Lower leg skin (tissue), 4 donors: ENCODE results near the gene FBXO47. TPM values are rescaled to one million over a fixed set of nuclear protein-coding genes. Genes with fewer than 3 reads are reported as not detected.

Source experiments
- DNase-seq, 2 donors: peaks; one replicate each; pipeline ENCODE4 v3.0.0-alpha.2; 2019; ENCODE audit warnings: low spot score in 2 of 2
- H3K4me3 ChIP-seq: fragments of 200-600 bp; sonication (generic); 2 replicates; pipeline ENCODE4 v1.5.1; 2017; ENCODE audit warnings: mild to moderate bottlenecking, low read depth; ENCODE audit not compliant: poor library complexity, severe bottlenecking
- POLR2A ChIP-seq, 2 donors: fragments of 450-650 bp; IDR thresholded peaks; one replicate each; pipeline ENCODE4 v1.6.1; 2016 to 2017; ENCODE audit warnings: antibody characterized with exemption in 2 of 2, mild to moderate bottlenecking in 1 of 2, moderate library complexity in 1 of 2
- WGBS, 2 donors: methylation state at CpG; one replicate each; pipeline ENCODE4 v1.1.5; 2018; 5-methylcytosine and 5-hydroxymethylcytosine counted together
- intact Hi-C: fragments of 100-400 bp; cut with DNase I; formaldehyde crosslinking; loops from one replicate; pipeline ENCODE4 v1.15.0; 2023; ENCODE audit warnings: low total_unique reads
- microRNA-seq, 2 donors: library from miRNA; unstranded; fragments of <30 nt; microRNA quantifications; one replicate each; pipeline ENCODE4, GENCODE V29; 2016; ENCODE audit warnings: borderline replicate concordance in 2 of 2, borderline number of aligned reads in 1 of 2
- total RNA-seq, 4 donors: library from RNA; depleted of rRNA; stranded (reverse); fragments of >200 nt; gene quantifications; one replicate each; pipeline ENCODE4 v1.1.0, GENCODE V29; 2016
- TF ChIP-seq, protein P1 (sequence below), 3 donors: fragments of 450-650 bp; IDR thresholded peaks; one replicate each; pipeline ENCODE4 v1.5.1; 2016; ENCODE audit warnings: antibody characterized with exemption in 3 of 3, mild to moderate bottlenecking in 3 of 3, moderate library complexity in 2 of 3

Gene FBXO47
- total RNA-seq, 4 donors from 2014 or later = not detected

DNA sequence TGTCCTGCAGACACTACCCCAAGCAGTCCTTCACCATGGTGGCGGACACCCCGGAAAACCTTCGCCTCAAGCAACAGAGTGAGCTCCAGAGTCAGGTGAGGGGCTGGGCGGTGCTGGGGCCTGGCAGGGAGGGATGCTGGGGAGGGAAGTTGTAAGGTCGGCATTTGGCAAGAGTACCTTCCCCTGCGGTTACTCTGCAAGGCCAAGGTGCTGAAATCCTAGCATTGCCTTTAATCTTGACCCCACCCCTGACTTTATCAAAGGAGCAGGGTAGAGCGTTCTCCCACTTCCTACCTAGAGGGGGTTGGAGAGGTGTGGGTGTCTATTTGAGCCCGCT is 76.8 kb downstream of the FBXO47 start:
- intact Hi-C loops = no loop called here
- DNase-seq = no peak
- TF ChIP-seq, protein P1, sequence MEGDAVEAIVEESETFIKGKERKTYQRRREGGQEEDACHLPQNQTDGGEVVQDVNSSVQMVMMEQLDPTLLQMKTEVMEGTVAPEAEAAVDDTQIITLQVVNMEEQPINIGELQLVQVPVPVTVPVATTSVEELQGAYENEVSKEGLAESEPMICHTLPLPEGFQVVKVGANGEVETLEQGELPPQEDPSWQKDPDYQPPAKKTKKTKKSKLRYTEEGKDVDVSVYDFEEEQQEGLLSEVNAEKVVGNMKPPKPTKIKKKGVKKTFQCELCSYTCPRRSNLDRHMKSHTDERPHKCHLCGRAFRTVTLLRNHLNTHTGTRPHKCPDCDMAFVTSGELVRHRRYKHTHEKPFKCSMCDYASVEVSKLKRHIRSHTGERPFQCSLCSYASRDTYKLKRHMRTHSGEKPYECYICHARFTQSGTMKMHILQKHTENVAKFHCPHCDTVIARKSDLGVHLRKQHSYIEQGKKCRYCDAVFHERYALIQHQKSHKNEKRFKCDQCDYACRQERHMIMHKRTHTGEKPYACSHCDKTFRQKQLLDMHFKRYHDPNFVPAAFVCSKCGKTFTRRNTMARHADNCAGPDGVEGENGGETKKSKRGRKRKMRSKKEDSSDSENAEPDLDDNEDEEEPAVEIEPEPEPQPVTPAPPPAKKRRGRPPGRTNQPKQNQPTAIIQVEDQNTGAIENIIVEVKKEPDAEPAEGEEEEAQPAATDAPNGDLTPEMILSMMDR (IDR thresholded peaks at IDR 0.05) = no peak
- no peak for TF ChIP-seq POLR2A (IDR thresholded peaks at IDR 0.05)
- H3K4me3 ChIP-seq = no peak overlapping the region
- WGBS, 2 donors = 82 to 85% methylated on average over 8 of the region's 8 CpGs

DNA sequence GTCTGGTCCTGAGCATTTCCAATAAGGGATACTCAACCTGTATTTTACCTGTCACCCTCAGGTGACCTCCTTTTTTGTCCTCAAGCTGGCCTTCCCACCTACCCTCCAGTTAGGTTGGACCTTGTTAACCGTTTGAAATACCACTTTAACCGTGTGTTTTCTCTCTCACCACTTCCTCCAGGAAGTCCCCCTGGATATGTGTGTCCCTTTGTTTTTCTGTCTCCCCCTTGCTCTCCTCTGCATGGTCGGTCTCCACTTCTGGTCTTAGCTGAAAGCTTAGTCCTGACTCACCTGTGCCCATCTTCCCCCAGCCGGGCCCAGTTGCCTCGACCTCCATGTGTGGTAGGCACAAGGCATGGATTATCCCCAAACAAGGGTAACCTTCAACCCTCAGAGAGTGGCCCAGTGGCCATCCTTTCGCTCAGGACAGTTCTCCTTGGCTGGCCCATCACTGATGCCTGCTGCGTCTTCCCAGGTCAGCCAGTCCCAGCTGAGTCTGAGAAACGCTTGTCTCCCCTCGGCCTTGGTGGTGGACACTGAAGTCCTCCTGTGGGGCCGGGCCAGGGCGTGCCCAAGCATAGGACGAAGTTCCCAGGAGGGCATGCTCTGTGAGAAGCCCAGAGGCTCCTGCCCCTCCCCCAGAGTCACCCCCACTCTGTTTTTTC is 77.3 kb downstream of the FBXO47 start:
- DNase-seq = no peak
- 82 to 83% methylated on average over 12 of the region's 12 CpGs for WGBS, 2 donors
- H3K4me3 ChIP-seq = no peak overlapping the region
- intact Hi-C loops = no loop called here
- TF ChIP-seq, protein P1 (IDR thresholded peaks at IDR 0.05) = no peak
- no peak for TF ChIP-seq POLR2A (IDR thresholded peaks at IDR 0.05)

DNA sequence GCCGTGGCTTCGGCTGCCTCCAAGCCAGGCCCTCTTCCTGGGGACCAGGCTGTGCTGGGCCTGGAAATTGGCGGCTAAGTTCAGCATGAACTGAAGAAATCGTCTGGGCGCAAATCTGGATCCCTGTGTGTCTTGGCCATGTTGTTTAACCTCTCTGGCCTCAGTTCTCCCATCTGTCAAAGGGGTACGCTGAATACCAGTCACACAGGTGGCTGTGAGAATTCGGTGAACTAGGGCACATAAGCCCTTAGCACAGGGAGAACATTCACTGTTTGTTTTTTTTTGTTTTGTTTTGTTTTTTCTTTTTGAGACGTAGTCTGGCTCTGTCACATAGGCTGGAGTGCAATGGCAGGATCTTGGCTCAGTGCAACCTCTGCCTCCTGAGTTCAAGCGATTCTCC is 78.4 kb downstream of the FBXO47 start:
- no peak overlapping the region for H3K4me3 ChIP-seq
- WGBS, 2 donors = 88 to 92% methylated on average over 9 of the region's 9 CpGs
- intact Hi-C loops = no loop called here
- DNase-seq = no peak
- TF ChIP-seq, protein P1 (IDR thresholded peaks at IDR 0.05) = no peak
- TF ChIP-seq POLR2A (IDR thresholded peaks at IDR 0.05) = no peak

DNA sequence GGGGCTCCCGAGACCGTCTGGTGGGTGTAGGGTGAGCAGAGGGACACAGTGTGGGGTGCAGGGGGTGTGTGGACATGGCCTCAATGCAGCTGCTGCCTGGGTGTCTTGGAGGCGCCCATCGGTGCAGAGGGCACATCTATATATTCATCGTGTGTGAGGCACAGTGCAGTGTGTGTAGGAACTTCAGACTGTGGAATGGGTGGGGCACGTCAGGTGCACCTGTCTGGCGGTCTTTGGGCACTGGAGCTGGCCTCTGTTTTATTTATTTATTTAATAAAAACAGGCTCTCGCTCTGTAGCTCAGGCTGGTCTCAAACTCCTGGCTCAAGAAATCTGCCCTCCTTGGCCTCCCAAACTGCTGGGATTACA is 80.6 kb downstream of the FBXO47 start:
- intact Hi-C loops = no loop called here
- TF ChIP-seq, protein P1 (IDR thresholded peaks at IDR 0.05) = no peak
- TF ChIP-seq POLR2A (IDR thresholded peaks at IDR 0.05) = no peak
- 67 to 75% methylated on average over 8 of the region's 8 CpGs for WGBS, 2 donors
- no peak for DNase-seq
- no peak overlapping the region for H3K4me3 ChIP-seq

Small RNAs within 50 kb of the gene (microRNA-seq; reads per million reads assigned to microRNA genes)
- gene MIR6779 = 0 reads per million in 2 donors

Other genes with a start within 250 kb of the FBXO47 start
- gene CISD3, start 237.1 kb downstream of the FBXO47 start, total RNA-seq = 1 to 10 TPM; 3.7 to 7.8 (median 5.4) TPM
- gene PCGF2, start 219.1 kb downstream of the FBXO47 start, total RNA-seq = 10 to 100 TPM in 1 of 4 donors, 1 to 10 TPM in 3; 7.5 to 11.4 (median 8.6) TPM
- 100 to 1,000 TPM; 115 to 149 (median 139) TPM for gene PSMB3, start 214.7 kb downstream of the FBXO47 start, total RNA-seq
- gene PIP4K2B, start 167.8 kb downstream of the FBXO47 start, total RNA-seq = 10 to 100 TPM; 19.5 to 45.4 (median 33.6) TPM
- 10 to 100 TPM; 24.2 to 49.8 (median 33.3) TPM for gene CWC25, start 142.1 kb downstream of the FBXO47 start, total RNA-seq
- 1,000 to 10,000 TPM; 1,475 to 2,290 (median 1,639) TPM for gene RPL23, start 113.7 kb downstream of the FBXO47 start, total RNA-seq
- gene LASP1, start 97.3 kb downstream of the FBXO47 start, total RNA-seq = 10 to 100 TPM; 51.8 to 76.2 (median 63.9) TPM
- 1 to 10 TPM; 2.7 to 8.1 (median 5.2) TPM for gene PLXDC1, start 184.2 kb upstream of the FBXO47 start, total RNA-seq
- gene ARL5C, start 198.8 kb upstream of the FBXO47 start, total RNA-seq = not detected
- gene CACNB1, start 230.3 kb upstream of the FBXO47 start, total RNA-seq = 10 to 100 TPM in 2 of 4 donors, 1 to 10 TPM in 2; 5.7 to 13.1 (median 11.2) TPM
- gene RPL19, start 232.9 kb upstream of the FBXO47 start, total RNA-seq = 1,000 to 10,000 TPM; 3,050 to 5,448 (median 3,578) TPM